ENCODE measurements around the gene GUK1.

GUK1 gene

DNA sequence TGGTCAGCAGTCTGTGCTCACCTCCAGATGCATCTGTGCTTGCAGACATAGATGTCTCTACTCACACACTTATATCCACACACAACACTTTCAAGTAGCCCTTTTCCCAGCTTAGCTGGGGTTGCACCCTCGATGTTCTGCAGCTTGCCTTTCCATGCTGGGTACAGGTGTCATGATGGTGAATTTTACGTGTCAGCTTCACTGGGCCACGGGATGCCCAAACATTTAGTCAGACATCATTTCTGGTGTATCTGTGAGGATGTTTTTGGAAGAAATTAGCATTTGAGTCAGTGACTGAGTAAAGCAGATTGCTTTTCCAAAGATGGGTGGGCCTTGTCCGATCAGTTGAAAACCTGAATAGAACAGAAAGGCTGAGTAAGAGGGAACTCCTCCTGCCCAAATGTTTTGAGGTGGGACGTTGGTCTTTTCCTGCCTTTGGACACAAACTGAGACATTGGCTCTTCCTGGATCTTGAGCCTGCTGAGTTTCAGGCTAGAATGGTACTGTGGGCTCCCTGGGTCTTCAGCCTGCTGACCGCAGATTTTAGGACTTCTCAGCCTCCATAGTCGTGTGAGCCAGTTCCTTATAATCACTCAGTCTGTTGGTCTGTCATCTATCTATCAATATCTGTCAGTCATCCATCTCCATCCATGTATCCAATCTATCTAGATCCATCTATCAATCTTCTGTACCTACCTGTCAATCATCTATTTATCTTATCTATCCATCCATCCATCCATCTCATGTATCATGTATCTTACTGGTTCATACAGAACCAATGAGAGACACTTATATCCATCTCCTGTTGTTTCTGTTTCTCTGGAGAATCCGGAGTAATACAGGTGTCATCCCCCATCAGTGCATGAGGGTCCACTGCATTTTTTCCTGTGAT, 55.1 kb downstream of the GUK1 start:
- H3K9ac ChIP-seq (ENCODE audit: insufficient read length, low read depth), result no peak overlapping the region
- DNase-seq (ENCODE audit: low read depth, low spot score), result no peak
- no peaks in the 10 kb centered on the region for H3K27me3 ChIP-seq (ENCODE audit: insufficient read depth, insufficient read length)
- TF ChIP-seq ZNF274 (IDR thresholded peaks at IDR 0.05; ENCODE audit: low read depth, low read length) (no peak), SUZ12 (IDR thresholded peaks at IDR 0.05; ENCODE audit: extremely low read depth, insufficient read depth, insufficient read length) (no peak), YY1 (IDR thresholded peaks at IDR 0.05; ENCODE audit: insufficient read depth, insufficient read length) (no peak)
- peaks cover 3% of the 10 kb centered on the region for H3K36me3 ChIP-seq (ENCODE audit: insufficient read depth, insufficient read length, low read length)
- peaks cover 28% of the 10 kb centered on the region for H3K9me3 ChIP-seq (ENCODE audit: insufficient read depth, low read length)
- H3K4me1 ChIP-seq (ENCODE audit: insufficient read depth, insufficient read length), result no peaks in the 10 kb centered on the region
- H3K4me3 ChIP-seq (ENCODE audit: insufficient read length, low read depth), result no peak overlapping the region

DNA sequence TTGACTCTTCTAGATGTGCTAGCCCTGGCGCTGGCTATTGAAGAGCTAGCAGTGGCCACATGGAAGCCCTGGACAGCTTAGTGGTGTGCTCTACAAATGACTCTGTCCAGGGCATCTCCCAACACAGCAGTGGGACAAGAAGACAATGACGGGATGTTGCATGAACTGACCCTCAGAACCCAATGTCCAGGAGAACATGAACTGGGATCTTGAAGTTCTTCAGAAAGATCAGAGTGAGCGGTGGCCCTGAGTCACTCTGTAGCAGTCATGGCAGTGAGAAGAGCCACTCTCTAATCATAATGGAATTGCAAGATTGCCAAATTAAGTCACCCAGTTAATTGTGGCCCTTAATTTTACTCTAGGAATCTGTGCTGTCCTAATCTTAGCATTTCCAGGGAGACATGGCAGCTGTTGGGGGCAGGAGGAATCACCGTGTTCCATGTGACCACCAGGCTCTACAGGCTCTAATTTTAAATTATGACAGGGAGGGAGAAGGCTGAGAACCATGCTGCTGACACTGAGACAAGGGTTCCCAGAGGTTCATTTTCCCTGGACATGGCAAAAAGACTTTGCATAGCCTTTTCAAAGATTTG, 57.6 kb downstream of the GUK1 start:
- H3K27me3 ChIP-seq (ENCODE audit: insufficient read depth, insufficient read length), result no peaks in the 10 kb centered on the region
- peaks cover 31% of the 10 kb centered on the region for H3K9me3 ChIP-seq (ENCODE audit: insufficient read depth, low read length)
- H3K9ac ChIP-seq (ENCODE audit: insufficient read length, low read depth), result no peak overlapping the region
- no peak overlapping the region for H3K4me3 ChIP-seq (ENCODE audit: insufficient read length, low read depth)
- TF ChIP-seq YY1 (IDR thresholded peaks at IDR 0.05; ENCODE audit: insufficient read depth, insufficient read length), result no peak
- no peak for TF ChIP-seq ZNF274 (IDR thresholded peaks at IDR 0.05; ENCODE audit: low read depth, low read length)
- TF ChIP-seq SUZ12 (IDR thresholded peaks at IDR 0.05; ENCODE audit: extremely low read depth, insufficient read depth, insufficient read length), result no peak
- peaks cover 3% of the 10 kb centered on the region for H3K36me3 ChIP-seq (ENCODE audit: insufficient read depth, insufficient read length, low read length)
- DNase-seq (ENCODE audit: low read depth, low spot score), result no peak
- H3K4me1 ChIP-seq (ENCODE audit: insufficient read depth, insufficient read length), result no peaks in the 10 kb centered on the region
